Mammary epithelial cell (primary cell): ENCODE results near the gene SMPD4.
"Not testable (repeated sequence)": the region's sequence is repeated elsewhere in the genome, so short reads cannot be mapped to it uniquely, and the experiment has no call there.

Experiments used
- EZH2 ChIP-seq: IDR thresholded peaks from 2 replicates; pipeline ENCODE4 v1.6.1; 2012; ENCODE audit warnings: low read length, inconsistent platforms, borderline replicate concordance
- TF ChIP-seq, protein P1 (sequence below), 2 donors: IDR thresholded peaks in 1 of 2; conservative IDR thresholded peaks in 1 of 2; 2 replicates each; pipeline ENCODE4 v1.5.1; 2011 to 2012; ENCODE audit warnings: inconsistent platforms in 2 of 2, low read length in 2 of 2, mild to moderate bottlenecking in 2 of 2, control low read depth in 1 of 2, low read depth in 1 of 2; ENCODE audit not compliant: insufficient read depth in 1 of 2; ENCODE audit errors: extremely low read depth in 1 of 2

DNA sequence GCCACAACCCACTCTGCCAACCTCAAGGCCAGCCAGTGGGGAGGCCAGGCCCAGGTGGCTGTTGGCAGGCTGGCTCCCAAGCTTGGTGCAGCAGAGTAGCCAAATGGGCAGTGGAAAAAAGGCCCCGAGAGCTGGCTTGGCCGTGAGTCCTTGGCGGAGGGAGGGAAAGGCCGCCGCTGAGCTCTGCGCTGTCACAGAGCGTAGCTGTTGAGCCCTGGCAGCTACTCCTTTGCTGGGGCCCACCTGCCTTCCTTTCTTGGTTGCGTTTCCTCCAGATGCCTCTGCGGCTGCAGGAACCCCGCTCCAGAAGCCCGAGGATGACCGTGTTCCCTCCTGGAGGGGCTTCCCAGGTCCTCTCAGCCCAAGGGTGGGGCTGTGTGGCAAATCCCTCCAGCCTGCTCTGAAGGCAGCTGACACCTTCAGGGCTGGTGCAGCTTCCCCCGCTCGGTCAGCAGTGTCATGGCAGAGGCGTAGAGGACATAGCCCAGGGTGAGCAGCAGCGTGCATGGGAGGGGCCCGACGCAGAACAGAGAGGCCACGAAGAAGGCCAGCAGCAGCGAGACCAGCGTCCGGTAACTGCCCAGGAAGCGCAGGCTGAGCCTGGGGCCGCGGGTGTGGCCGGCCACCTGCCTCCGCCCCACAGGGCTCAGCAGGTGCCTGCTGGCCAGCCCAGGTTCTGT, 29.1 kb downstream of the SMPD4 start:
- TF ChIP-seq EZH2, result not testable (repeated sequence)
- TF ChIP-seq, protein P1, sequence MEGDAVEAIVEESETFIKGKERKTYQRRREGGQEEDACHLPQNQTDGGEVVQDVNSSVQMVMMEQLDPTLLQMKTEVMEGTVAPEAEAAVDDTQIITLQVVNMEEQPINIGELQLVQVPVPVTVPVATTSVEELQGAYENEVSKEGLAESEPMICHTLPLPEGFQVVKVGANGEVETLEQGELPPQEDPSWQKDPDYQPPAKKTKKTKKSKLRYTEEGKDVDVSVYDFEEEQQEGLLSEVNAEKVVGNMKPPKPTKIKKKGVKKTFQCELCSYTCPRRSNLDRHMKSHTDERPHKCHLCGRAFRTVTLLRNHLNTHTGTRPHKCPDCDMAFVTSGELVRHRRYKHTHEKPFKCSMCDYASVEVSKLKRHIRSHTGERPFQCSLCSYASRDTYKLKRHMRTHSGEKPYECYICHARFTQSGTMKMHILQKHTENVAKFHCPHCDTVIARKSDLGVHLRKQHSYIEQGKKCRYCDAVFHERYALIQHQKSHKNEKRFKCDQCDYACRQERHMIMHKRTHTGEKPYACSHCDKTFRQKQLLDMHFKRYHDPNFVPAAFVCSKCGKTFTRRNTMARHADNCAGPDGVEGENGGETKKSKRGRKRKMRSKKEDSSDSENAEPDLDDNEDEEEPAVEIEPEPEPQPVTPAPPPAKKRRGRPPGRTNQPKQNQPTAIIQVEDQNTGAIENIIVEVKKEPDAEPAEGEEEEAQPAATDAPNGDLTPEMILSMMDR (conservative IDR thresholded peaks at IDR 0.05 in 1 of 2, IDR thresholded peaks at IDR 0.05 in 1 of 2; ENCODE audit: extremely low read depth in 1 of 2, insufficient read depth in 1 of 2, low read depth in 1 of 2, low read length in 2 of 2), result not testable (repeated sequence)
